Measurements from ENCODE around the gene EPB41L4B. TPM values are rescaled to one million over a fixed set of nuclear protein-coding genes. Genes with fewer than 3 reads are reported as not detected.

EPB41L4B gene
- total RNA-seq, 3 donors from 2014 or later: 11.5 to 47.2 (median 16.0) TPM

DNA sequence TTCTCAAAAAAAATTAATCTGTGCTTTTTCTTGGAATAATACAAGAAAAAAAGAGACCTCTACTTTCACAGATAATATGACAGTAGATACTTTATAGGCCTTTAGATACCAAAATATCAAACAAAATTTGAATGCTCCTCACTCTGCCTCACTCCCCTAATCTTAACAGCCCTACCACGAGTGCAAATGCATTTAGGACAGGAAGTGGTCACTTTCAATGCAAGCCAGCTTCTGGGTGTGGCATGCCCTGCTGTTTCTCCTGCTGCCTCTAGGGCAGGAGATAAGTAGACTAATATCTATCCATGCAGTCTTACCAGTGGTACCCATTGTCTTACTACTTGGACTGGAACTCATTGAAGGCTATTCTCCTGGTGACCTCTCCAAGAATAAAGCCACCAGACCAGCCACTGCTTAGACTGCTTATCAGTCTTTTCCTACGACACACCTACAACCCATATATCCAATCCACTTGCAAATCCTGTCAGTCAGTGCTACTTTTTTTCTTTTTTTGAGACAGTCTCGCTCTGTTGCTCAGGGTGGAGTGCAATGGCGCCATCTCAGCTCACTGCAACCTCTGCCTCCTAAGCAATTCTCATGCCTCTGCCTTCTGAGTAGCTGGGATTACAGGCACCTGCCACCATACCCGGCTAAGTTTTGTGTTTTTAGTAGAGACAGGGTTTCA lies 176.8 kb downstream of the EPB41L4B start:
- Histone ChIP-seq H3K4me3 (no peak overlapping the region), H3K27me3 (no peaks in the 10 kb centered on the region), H3K4me1 (no peaks in the 10 kb centered on the region), H3K27ac (no peak overlapping the region), H3K36me3 (no peaks in the 10 kb centered on the region), H3K9me3 (no peaks in the 10 kb centered on the region)
- no peak for DNase-seq (ENCODE audit: low spot score in 2 of 2)
- TF ChIP-seq POLR2AphosphoS5 (IDR thresholded peaks at IDR 0.05): no peak
- TF ChIP-seq POLR2A (IDR thresholded peaks at IDR 0.05): no peak
- TF ChIP-seq CTCF (IDR thresholded peaks at IDR 0.05): no peak
- intact Hi-C loops (cut with DNase I; ENCODE audit: low total_unique reads): no loop called here

- DNase-seq (ENCODE audit: low spot score in 2 of 2): no peak
- intact Hi-C loops (cut with DNase I; ENCODE audit: low total_unique reads): no loop called here
- TF ChIP-seq POLR2A (IDR thresholded peaks at IDR 0.05): no peak
- TF ChIP-seq POLR2AphosphoS5 (IDR thresholded peaks at IDR 0.05): no peak
- no peak for TF ChIP-seq CTCF (IDR thresholded peaks at IDR 0.05)
- Histone ChIP-seq H3K36me3 (no peaks in the 10 kb centered on the region), H3K27ac (no peak overlapping the region), H3K4me1 (no peaks in the 10 kb centered on the region), H3K4me3 (no peak overlapping the region), H3K9me3 (no peaks in the 10 kb centered on the region), H3K27me3 (no peaks in the 10 kb centered on the region)
Measured at GRCh38 chr9:109141375-109141774, 179.5 kb downstream of the EPB41L4B start.

GRCh38 chr9:109139851-109140250 lies 181.0 kb downstream of the EPB41L4B start:
- H3K27ac ChIP-seq: no peak overlapping the region
- H3K36me3 ChIP-seq: no peaks in the 10 kb centered on the region
- H3K4me1 ChIP-seq: no peaks in the 10 kb centered on the region
- intact Hi-C loops (cut with DNase I; ENCODE audit: low total_unique reads): no loop called here
- H3K27me3 ChIP-seq: no peaks in the 10 kb centered on the region
- H3K9me3 ChIP-seq: no peaks in the 10 kb centered on the region
- no peak overlapping the region for H3K4me3 ChIP-seq
- DNase-seq (ENCODE audit: low spot score in 2 of 2): no peak
- TF ChIP-seq POLR2AphosphoS5 (IDR thresholded peaks at IDR 0.05): no peak
- no peak for TF ChIP-seq CTCF (IDR thresholded peaks at IDR 0.05)
- no peak for TF ChIP-seq POLR2A (IDR thresholded peaks at IDR 0.05)

DNA sequence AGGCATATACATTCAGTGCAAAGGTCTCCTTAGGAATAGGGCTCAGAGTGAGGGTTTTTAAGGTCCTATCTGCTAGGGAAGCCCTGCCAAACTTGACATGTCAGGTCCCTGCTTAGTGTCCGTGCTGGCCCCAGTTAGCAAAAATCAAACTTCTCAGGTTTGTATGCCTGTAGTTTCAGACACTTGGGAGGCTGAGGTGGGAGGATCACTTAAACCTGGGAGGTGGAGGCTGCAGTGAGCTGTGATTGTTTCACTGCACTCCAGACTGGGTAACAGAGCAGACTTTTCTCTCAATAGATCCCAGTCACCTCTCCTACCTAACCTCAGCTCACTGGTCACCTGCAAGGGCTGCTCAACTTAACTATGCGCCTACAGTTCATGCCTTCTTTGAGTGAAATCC lies 182.4 kb downstream of the EPB41L4B start:
- Histone ChIP-seq H3K36me3 (no peaks in the 10 kb centered on the region), H3K27me3 (no peaks in the 10 kb centered on the region), H3K9me3 (no peaks in the 10 kb centered on the region), H3K4me3 (no peak overlapping the region), H3K27ac (no peak overlapping the region), H3K4me1 (no peaks in the 10 kb centered on the region)
- intact Hi-C loops (cut with DNase I; ENCODE audit: low total_unique reads): no loop called here
- TF ChIP-seq CTCF (IDR thresholded peaks at IDR 0.05) (no peak), POLR2AphosphoS5 (IDR thresholded peaks at IDR 0.05) (no peak), POLR2A (IDR thresholded peaks at IDR 0.05) (no peak)
- DNase-seq (ENCODE audit: low spot score in 2 of 2): no peak

GRCh38 chr9:109134167-109134578 lies 186.7 kb downstream of the EPB41L4B start:
- TF ChIP-seq POLR2A (IDR thresholded peaks at IDR 0.05): no peak
- intact Hi-C loops (cut with DNase I; ENCODE audit: low total_unique reads): no loop called here
- Histone ChIP-seq H3K4me3 (no peak overlapping the region), H3K36me3 (no peaks in the 10 kb centered on the region), H3K9me3 (no peaks in the 10 kb centered on the region), H3K4me1 (no peaks in the 10 kb centered on the region), H3K27ac (no peak overlapping the region), H3K27me3 (no peaks in the 10 kb centered on the region)
- no peak for DNase-seq (ENCODE audit: low spot score in 2 of 2)

Data from breast epithelium (tissue), 4 donors.